NCI-H82 treated with DMSO at 0.1 percent for 48 hours (cell line): ENCODE data around the gene PDE4B.
"Not testable (repeated sequence)": the region's sequence is repeated elsewhere in the genome, so short reads cannot be mapped to it uniquely, and the experiment has no call there.

Experiments used
- DNase-seq: peaks from one replicate; lab custom pipeline; 2025; ENCODE audit not compliant: unreplicated experiment; lab: John Stamatoyannopoulos, UW

Gene PDE4B

DNA sequence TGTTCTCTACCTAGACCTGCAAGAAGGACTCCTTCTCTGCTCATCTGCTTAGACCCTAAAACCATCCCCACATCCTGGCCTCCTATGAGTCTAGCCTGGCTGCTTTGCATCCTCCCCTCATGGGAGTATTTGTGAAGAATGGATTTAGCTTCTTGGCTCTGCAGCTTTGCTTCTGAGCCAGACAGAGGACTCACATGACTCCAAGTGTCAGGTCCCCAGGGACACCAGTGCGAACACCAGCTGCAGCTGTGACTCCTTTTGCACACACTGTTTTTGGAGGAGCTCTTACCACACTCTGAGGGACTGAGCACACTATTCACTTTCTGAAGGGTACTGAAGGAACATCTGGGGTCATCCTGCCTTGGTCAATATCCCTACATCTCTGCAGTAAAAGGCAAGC lies 609.5 kb downstream of the PDE4B start:
- peak; percentile 75 for DNase-seq

DNA sequence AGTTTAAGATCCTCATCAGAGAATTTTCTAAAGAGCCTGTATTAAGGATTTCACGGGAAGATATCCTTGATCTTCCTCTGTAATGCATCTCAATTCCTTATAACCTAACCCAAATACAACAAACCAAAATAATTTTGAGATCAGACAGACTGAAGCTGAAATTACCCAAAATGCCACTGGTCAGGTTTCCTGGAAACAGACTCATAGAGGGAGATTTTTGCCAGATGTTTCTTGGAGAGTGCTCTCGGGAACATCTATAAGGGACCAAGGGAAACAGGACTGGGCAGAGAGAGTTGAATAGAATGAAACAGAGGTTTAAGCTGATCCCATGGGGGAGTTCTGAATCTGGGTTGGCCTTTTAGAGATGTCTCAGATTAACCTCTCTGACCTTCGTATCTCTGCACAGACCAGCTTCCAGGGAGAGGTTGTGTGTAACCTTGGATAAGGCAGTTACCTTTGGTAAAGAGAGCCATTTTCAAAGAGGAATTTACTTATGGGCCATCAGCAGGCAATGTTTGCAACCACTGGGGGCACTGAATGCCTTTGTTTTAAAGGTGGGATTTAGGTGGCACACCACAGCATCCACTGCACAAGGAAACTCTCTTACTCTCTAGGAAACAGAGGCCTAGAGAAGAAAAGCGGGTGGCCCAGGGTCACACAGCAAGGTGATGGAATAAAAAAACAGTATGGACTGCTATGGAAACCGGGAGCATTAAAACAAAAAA lies 610.5 kb downstream of the PDE4B start:
- DNase-seq: no peak

GRCh38 chr1:66405061-66405460 lies 612.4 kb downstream of the PDE4B start:
- DNase-seq: peak; percentile 86

DNA sequence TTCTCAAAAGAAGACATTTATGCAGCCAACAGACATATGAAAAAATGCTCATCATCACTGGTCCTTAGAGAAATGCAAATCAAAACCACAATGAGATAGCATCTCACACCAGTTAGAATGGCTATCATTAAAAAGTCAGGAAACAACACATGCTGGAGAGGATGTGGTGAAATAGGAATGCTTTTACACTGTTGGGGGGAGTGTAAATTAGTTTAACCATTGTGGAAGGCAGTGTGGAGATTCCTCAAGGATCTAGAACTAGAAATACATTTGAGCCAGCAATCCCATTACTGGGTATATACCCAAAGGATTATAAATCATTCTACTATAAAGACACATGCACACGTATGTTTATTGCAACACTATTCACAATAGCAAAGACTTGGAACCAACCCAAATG lies 618.8 kb downstream of the PDE4B start:
- DNase-seq: not testable (repeated sequence)

DNA sequence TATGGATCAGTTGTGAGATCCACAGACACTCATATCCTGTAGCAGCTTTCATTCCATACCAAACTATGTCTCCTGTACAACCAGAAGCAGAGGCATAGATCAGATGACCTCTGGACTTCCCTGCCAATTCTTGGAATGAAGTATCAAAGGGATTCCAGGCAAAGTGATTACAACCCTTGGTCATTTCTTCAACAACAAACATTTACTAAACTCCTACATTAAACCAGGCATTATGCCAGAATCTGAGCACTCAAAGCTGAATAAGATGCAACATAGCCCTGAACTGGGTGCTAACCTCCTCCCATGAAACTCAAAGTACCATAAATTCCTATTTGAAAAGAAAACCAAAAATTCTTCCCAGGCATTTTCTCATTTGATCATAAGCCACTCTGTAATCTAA lies 620.0 kb downstream of the PDE4B start:
- DNase-seq: no peak

GRCh38 chr1:66413136-66413837 lies 620.6 kb downstream of the PDE4B start:
- peak; percentile 94 for DNase-seq

- DNase-seq: no peak
Observed at GRCh38 chr1:66413838-66414175, 621.1 kb downstream of the PDE4B start.

DNA sequence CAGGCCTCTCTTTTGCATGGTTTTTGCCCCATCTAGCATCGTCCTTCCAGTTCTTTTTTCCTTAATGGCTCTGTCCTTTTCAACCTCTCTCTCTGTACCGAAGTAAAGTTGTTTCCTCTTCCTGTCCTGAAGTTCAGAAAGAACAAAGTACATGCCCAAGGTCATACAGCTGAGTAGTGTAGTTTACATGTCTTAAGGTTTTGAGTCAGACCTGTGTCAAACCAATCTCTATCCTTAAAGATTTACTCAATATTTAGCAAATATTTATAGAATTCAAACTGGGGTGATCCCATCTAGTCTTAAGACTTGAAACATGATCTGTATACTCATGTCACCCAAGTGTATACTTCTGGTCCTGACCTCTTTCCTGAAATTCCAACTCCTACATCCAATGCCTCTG lies 622.6 kb downstream of the PDE4B start:
- no peak for DNase-seq

- DNase-seq: no peak
Observed at GRCh38 chr1:66415866-66416265, 623.2 kb downstream of the PDE4B start.

GRCh38 chr1:66416295-66416694 lies 623.6 kb downstream of the PDE4B start:
- DNase-seq: no peak

DNA sequence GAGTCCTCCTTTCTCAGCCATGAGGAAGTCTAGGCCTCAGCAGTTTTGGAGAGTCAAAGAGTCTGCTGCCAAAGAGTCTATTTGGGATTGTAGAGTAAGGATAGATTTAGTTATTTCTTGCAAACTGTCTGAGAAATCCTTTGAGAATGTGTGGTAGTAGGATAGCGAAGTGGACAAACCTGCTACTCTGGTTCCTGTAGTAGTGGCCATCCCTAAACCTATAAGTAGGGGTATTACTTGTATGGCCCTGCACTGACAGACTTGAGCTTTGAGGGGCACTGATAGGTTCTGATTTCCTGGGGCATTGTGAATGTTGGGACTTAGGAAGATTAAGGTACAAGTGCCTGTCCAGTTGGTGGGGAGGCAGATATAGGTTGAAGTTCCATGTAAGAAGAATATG lies 625.3 kb downstream of the PDE4B start:
- DNase-seq: no peak

GRCh38 chr1:66420171-66420570 lies 627.5 kb downstream of the PDE4B start:
- DNase-seq: not testable (repeated sequence)

GRCh38 chr1:66420906-66421305 lies 628.2 kb downstream of the PDE4B start:
- not testable (repeated sequence) for DNase-seq

DNA sequence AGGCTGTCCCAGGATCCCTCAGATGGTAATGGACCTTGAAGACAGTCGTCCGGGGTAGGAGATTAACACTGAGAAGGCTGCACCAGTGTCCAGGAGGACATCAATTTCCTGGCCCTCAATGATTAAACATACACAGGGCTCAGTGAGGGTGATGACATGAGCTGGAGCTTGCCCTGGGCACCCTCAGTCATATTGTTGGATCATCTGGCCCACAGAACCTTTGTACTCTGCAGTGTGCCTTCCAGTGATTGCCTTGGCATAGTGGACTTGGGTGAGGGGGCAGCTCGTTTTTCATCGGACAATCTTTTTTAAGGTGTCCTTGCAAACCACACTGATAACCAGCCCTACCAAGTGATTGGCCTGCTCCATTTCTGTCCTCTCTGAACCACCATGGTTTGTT lies 630.1 kb downstream of the PDE4B start:
- DNase-seq: no peak
